LNCAP (cell line): ENCODE results near the gene CYFIP1.

Source experiments
- CTCF ChIP-seq: fragments of 450-650 bp; IDR thresholded peaks from 2 replicates; pipeline ENCODE4 v1.5.1; 2017; ENCODE audit warnings: mild to moderate bottlenecking

Gene CYFIP1

DNA sequence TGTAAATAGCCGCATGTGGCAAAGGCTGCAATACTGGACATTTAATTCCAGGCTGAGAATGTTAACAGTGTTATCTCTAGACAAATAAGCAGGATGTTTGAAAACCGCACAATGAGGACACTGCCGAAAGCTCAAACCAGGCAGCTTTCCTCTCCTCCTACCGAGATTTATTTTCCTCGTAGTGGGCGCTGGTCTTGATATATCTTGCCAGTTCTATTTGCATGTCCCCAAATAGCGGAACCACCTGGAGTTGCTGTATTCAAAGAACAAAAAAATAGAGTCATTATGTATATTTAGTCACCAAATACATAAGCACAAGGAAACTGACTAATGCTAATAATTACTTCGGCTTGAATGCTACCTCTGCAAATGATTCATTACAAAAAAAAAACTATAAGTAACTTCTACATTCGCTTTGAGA lies 46.5 kb downstream of the CYFIP1 start:
- no peak for TF ChIP-seq CTCF

DNA sequence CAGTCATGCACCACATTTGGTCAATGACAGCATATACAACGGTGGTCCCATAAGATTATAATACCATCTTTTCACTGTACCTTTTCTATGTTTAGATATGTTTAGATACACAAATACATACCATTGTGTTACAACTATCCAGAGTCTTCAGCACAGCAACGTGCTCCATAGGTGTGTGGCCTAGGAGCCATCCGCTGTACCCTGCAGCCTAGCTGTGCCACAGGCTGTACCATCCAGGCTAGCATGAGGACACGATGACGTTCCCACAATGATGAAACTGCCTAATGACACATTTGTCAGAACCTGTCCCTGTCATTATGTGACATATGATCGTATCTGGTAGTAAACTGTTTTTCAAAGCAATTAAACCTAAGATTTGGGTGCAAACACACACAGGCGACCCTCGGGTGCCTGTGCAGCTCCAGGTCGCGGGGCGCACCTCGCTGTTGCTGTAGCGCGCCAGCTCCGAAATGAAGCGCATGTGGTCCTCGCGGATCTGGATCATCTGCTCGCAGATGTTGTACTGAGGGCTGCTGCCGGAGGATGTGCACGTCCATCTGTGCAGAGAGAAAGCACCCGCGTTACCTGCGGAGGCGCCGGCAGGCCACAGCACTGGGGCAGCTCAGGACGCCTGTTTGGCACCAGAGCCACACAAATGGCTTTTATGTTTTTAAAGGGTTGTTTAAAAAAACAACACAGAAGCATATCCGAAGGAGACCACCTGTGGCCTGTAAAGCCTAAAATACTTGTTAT lies 48.2 kb downstream of the CYFIP1 start:
- no peak for TF ChIP-seq CTCF

GRCh38 chr15:22930782-22931484 lies 49.2 kb downstream of the CYFIP1 start:
- no peak for TF ChIP-seq CTCF

- TF ChIP-seq CTCF, result no peak
Observed at GRCh38 chr15:22927761-22928160, 52.4 kb downstream of the CYFIP1 start.

- no peak for TF ChIP-seq CTCF
Observed at GRCh38 chr15:22925875-22926274, 54.3 kb downstream of the CYFIP1 start.

- TF ChIP-seq CTCF, result no peak
Observed at GRCh38 chr15:22922003-22922402, 58.2 kb downstream of the CYFIP1 start.

- TF ChIP-seq CTCF, result no peak
Observed at GRCh38 chr15:22919171-22919570, 61.0 kb downstream of the CYFIP1 start.
